ENCODE measurements around the gene EPHB4.
"Not testable (repeated sequence)": the region's sequence is repeated elsewhere in the genome, so short reads cannot be mapped to it uniquely, and the experiment has no call there.

- TF ChIP-seq POLR2A (IDR thresholded peaks at IDR 0.05; ENCODE audit: low read depth); CTCF (IDR thresholded peaks at IDR 0.05): not testable (repeated sequence)
Observed at GRCh38 chr7:100816515-100816914, 10.8 kb downstream of the EPHB4 start.

Measured in esophagus muscularis mucosa (tissue), 3 donors.